ENCODE measurements around the gene PRH1. TPM values are rescaled to one million over a fixed set of nuclear protein-coding genes. Genes with fewer than 3 reads are reported as not detected.

Gene PRH1
- total and polyA plus RNA-seq, 2 donors from 2014 or later = 3.2 to 28.7 TPM

GRCh38 chr12:10853776-10854175, 30.3 kb downstream of the PRH1 start:
- Histone ChIP-seq H3K27me3 (ENCODE audit: control insufficient read depth, insufficient read depth, low read length) (no peaks in the 10 kb centered on the region), H3K9ac (ENCODE audit: low read length in 3 of 3) (no peak overlapping the region), H3K4me1 (ENCODE audit: control insufficient read depth in 2 of 3, insufficient read depth in 2 of 3, low read depth in 1 of 3, low read length in 3 of 3) (no peaks in the 10 kb centered on the region), H3K4me3 (ENCODE audit: low read length in 3 of 3) (no peak overlapping the region), H3K9me3 (ENCODE audit: control insufficient read depth in 2 of 3, insufficient read depth in 1 of 3, low read length in 3 of 3) (peaks cover 0 to 1% (median 0%) of the 10 kb centered on the region in 3 donors), H3K36me3 (ENCODE audit: control insufficient read depth in 2 of 3, insufficient read depth in 3 of 3, low read length in 3 of 3) (peaks cover 0 to 2% (median 0%) of the 10 kb centered on the region in 3 donors), H3K27ac (ENCODE audit: low read depth in 2 of 2, low read length in 2 of 2) (no peak overlapping the region)
- DNase-seq (no peak), FAIRE-seq (no peak)
- TF ChIP-seq, protein P1, sequence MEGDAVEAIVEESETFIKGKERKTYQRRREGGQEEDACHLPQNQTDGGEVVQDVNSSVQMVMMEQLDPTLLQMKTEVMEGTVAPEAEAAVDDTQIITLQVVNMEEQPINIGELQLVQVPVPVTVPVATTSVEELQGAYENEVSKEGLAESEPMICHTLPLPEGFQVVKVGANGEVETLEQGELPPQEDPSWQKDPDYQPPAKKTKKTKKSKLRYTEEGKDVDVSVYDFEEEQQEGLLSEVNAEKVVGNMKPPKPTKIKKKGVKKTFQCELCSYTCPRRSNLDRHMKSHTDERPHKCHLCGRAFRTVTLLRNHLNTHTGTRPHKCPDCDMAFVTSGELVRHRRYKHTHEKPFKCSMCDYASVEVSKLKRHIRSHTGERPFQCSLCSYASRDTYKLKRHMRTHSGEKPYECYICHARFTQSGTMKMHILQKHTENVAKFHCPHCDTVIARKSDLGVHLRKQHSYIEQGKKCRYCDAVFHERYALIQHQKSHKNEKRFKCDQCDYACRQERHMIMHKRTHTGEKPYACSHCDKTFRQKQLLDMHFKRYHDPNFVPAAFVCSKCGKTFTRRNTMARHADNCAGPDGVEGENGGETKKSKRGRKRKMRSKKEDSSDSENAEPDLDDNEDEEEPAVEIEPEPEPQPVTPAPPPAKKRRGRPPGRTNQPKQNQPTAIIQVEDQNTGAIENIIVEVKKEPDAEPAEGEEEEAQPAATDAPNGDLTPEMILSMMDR (IDR thresholded peaks at IDR 0.05; ENCODE audit: borderline replicate concordance, extremely low read depth, insufficient read depth) = no peak
- intact Hi-C loops (cut with DNase I) = no loop called here

- intact Hi-C loops (cut with DNase I) = no loop called here
- Histone ChIP-seq H3K9me3 (ENCODE audit: control insufficient read depth in 2 of 3, insufficient read depth in 1 of 3, low read length in 3 of 3) (peaks cover 0 to 1% (median 0%) of the 10 kb centered on the region in 3 donors), H3K9ac (ENCODE audit: low read length in 3 of 3) (no peak overlapping the region), H3K27me3 (ENCODE audit: control insufficient read depth, insufficient read depth, low read length) (no peaks in the 10 kb centered on the region), H3K4me1 (ENCODE audit: control insufficient read depth in 2 of 3, insufficient read depth in 2 of 3, low read depth in 1 of 3, low read length in 3 of 3) (no peaks in the 10 kb centered on the region), H3K36me3 (ENCODE audit: control insufficient read depth in 2 of 3, insufficient read depth in 3 of 3, low read length in 3 of 3) (peaks cover 0 to 2% (median 0%) of the 10 kb centered on the region in 3 donors), H3K27ac (ENCODE audit: low read depth in 2 of 2, low read length in 2 of 2) (no peak overlapping the region), H3K4me3 (ENCODE audit: low read length in 3 of 3) (no peak overlapping the region)
- DNase-seq (no peak), FAIRE-seq (no peak)
- TF ChIP-seq, protein P1 (IDR thresholded peaks at IDR 0.05; ENCODE audit: borderline replicate concordance, extremely low read depth, insufficient read depth) = no peak
These were observed 32.7 kb downstream of the PRH1 start for GRCh38 chr12:10851243-10851858.

- Histone ChIP-seq H3K27me3 (ENCODE audit: control insufficient read depth, insufficient read depth, low read length) (no peaks in the 10 kb centered on the region), H3K4me3 (ENCODE audit: low read length in 3 of 3) (no peak within 1 kb of the TSS), H3K9ac (ENCODE audit: low read length in 3 of 3) (no peak within 1 kb of the TSS), H3K36me3 (ENCODE audit: control insufficient read depth in 2 of 3, insufficient read depth in 3 of 3, low read length in 3 of 3) (peaks cover 0 to 2% (median 0%) of the 10 kb centered on the region in 3 donors), H3K9me3 (ENCODE audit: control insufficient read depth in 2 of 3, insufficient read depth in 1 of 3, low read length in 3 of 3) (no peaks in the 10 kb centered on the region), H3K4me1 (ENCODE audit: control insufficient read depth in 2 of 3, insufficient read depth in 2 of 3, low read depth in 1 of 3, low read length in 3 of 3) (no peaks in the 10 kb centered on the region), H3K27ac (ENCODE audit: low read depth in 2 of 2, low read length in 2 of 2) (no peak within 1 kb of the TSS)
- TF ChIP-seq, protein P1 (IDR thresholded peaks at IDR 0.05; ENCODE audit: borderline replicate concordance, extremely low read depth, insufficient read depth) = no peak
- intact Hi-C loops (cut with DNase I) = no loop called here
- no peak for FAIRE-seq
- DNase-seq = no peak
These were observed 34.6 kb downstream of the PRH1 start, which contains the start of gene PRR4 for GRCh38 chr12:10849425-10849878. TSS of gene PRR4 (minus strand) at chr12:10849475. CDS start at chr12:10849437, 38 bp downstream.
